GM21825 (cell line): ENCODE measurements around the gene PSEN1.
A peak's percentile ranks its signal among the peaks of the same experiment; 100 is the strongest.

Experiments
- ATAC-seq: cut with Tn5 transposase; IDR thresholded peaks from one replicate; pipeline ENCODE4 v1.9.1; 2021; ENCODE audit warnings: mild to moderate bottlenecking, moderate library complexity; ENCODE audit not compliant: unreplicated experiment

Gene PSEN1

DNA sequence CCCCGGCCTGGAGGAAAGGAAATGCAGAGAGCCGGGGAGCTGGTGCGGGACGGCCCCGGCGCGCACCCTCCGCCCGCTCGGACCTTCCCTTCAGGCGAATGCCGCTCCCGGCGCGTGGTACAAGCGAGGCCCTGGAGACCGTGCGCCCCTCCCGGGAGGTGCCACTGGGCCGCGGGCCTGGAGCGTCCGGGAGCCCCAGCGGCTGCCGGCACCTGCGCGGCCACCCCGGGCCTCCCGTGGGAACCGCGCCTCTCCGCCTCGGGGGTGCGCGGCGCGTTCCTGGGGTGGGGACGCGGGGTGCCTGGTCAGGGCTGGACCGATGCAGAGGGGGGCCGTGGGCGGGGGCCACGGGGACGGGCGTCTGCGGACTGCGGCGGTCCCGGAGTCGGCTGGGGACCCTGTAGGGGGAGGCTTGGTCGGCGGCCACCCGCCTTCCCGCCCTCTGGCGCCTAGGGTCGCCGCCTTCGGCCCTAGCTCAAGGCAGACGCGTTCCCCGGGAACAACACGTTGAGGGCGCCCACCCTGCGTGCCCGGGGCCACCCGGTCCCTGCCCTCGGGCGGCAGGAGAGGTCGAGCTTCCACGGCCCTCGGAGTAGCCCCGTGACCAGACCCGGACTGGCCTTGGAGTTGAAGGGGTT is 101.6 kb downstream of the PSEN1 start:
- no peak for ATAC-seq

DNA sequence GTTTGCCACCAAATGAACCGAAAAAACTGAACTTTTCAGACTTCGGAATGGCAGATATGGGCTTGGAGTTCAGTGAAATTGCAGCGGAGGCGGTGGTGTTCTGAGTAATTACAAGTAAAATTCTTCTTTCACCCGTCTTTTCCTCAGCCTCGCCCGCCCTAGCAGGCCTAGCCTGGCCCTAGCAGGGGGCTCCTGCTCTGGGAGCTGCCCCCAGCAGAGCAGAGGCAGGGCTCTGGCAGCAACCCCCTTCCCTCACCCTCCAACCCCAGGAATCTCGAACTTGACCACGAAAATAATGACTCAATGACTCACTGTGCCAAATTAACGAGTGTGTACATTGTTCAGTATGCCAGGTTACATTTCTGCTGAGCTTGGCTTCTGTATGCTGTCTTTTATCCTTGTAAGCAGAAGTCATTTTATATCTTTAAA is 102.1 kb downstream of the PSEN1 start:
- ATAC-seq: no peak

DNA sequence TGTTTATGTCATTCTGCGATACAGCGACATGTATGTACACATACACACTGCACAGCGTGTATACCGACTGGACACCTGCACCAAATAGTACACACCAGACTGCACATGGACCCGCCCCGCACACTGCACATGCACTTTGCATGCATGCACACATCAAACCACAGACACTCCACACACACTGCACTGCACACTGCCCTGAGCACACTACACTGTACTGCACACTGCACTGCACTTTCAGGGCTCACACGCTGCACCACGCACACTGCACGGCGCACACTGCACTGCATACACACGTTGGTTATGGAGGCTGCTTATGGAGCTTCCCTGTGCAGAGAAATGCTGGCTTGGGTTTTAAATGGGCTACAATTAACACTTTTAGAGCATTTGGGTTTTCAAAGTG is 102.6 kb downstream of the PSEN1 start:
- no peak for ATAC-seq

DNA sequence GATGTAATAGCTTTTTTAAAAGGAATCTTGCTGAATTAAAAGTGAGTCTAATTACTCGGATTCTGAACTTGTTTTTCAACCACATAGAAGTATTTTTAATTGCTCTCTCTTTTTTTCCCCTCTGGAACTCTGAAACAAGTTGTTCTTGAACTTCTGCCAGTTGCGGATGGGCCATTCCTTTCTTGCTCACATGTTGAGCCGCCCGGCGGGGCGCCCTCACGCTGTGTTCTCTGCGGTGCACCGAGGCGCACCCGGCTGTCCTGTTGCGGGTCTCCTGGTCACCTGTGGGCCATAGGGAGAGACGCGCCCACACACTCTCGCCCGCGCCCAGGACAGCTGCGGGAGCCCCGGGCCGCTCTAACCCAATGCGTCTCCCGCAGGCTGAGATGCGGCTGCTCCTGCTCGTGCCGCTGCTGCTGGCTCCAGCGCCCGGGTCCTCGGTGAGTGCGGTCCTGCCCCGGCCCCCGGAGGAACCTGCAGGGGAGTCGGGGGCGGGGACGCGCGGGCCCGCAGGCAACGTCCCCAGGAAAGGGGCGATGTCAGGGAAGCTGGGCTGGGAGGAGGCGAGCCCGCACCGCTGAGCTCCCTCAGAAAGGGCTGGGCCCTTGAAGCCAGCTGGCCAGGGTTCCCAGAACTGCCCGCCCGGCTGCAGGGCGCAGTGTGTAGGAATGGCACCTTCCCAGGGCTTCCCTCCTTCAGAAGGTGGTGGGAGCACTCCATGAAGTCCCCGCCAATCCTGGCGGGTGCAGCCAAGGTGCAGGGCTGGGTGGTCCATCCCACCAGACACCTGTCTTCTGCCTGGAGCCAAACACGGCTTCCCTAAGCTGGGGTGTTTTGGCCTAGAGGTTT is 103.3 kb downstream of the PSEN1 start:
- no peak for ATAC-seq

DNA sequence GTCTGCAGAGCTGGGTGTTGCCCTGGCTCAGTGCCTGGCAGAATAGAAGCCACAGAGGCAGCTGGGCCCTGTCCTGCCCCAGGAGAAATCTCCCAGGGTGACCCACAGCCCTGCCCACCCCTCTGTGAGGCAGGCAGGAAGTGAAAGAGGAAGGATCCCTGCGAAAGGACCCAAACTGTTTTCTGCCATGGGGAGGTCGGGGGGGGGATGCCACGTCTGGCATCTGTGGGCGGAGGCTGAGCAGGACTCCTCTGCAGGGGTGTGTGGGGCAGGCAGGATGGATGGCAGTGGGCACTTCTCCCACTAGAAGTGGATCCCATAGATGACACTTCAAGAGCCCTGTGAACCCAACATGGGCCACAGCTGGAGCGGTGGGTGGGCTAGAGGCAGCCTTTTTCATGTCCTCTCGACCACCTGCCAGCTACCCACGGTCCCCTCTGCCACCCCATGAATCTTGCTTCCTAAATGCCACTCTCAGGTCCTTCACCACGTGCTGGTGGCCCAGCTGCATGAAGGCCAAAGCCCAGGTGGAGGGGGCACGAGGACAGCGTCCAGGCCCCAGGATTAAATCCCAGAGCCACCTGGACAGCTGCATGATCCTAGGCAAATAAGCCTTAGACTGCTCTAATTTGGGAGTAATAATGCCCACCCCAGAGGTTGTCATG is 104.6 kb downstream of the PSEN1 start:
- no peak for ATAC-seq

DNA sequence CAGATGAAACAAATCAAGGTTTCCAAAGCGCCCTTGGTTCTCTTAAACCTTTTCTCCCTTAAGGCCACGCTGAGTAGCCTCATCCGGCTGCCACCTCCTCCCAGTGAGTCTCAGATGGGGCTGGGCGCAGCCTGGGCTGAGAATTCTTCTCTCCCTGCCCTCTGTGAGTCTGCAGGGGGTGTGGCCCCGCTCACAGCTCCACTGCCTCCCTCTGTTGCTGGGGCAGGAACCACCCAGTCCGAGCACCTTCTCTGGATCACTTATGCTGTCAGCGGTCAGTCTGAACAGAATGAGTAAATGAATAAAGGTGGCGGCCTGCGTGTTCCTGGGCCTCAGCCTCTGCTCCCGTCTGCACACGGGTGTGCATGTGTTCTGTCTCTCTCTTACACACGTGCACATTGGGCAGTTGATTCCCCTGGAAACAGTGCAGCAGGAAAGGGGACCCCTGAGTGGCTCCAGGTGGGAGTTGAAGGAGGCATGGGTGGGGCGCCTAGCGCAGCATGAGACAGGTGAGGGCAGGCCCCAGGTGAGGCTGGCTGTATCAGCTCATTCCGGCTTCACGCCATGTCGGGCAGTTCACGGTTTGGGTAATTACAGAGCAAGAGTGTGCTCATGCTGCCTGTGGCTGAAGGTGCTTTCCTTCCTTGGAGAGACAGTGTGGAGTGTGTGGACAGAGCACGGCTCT is 105.3 kb downstream of the PSEN1 start:
- ATAC-seq: no peak

DNA sequence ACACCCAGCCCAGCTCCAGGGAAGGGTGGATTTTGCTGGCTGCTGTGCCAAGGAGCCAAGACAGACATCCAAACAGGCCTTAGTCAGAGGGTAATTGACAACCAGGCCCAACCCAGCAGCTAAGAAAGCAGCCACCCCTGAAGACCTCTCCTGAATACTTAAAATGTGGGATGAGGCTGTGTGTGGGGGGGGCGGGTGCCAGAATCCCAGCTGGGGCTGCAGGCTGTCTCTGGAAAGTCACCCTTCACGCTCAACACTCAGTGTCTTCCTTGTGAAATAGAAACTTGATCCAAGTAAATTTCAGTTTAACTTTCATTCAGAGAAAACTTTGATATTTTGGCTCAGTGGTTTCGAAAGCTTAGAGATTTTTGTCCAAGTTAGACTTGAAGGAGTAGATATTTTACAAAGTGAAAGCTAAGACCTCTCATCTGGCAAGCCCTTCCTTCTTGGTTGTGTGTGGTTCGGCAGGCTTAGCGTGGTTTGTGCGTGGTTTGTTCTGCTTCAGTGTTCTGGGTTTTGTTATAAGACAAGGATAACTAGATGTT is 106.1 kb downstream of the PSEN1 start:
- no peak for ATAC-seq

DNA sequence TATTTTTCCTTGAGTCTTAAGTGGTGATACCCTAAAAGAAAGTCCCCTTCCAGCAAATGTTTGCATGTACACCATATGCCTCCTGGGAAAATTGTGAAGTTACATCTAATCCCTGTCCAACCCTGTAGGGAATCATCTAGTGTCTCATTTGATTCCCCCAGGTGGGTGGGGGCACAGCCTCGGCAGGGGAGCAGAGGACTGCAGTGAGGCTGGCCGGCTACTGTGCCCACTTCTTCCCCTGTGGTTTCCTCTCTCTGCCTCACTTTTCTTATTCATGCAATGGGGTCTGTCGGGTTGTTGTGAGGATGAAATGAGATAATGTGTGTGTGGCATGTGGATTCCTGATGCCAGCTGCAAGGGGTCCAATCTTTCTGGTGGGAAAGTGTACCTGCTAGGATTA is 107.0 kb downstream of the PSEN1 start:
- no peak for ATAC-seq

DNA sequence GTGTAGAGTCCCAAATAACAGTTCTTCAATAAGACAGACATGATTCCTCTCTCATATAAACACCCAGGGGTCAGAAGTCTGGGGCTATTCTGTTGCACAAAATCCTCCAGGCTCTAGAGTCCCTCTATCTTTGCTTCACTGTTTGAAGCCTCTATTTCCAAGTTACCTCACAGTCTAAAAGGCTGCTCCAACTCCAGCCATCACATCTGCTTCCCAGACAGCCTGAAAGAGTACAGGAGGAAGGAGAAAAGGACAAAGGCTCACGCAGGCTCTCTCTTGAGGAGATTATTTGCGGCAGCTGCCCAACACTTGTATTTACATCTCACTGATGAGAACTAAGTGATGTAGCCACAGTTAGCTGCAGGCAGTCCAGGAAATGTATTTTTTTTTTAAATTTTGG is 107.4 kb downstream of the PSEN1 start:
- ATAC-seq: no peak

DNA sequence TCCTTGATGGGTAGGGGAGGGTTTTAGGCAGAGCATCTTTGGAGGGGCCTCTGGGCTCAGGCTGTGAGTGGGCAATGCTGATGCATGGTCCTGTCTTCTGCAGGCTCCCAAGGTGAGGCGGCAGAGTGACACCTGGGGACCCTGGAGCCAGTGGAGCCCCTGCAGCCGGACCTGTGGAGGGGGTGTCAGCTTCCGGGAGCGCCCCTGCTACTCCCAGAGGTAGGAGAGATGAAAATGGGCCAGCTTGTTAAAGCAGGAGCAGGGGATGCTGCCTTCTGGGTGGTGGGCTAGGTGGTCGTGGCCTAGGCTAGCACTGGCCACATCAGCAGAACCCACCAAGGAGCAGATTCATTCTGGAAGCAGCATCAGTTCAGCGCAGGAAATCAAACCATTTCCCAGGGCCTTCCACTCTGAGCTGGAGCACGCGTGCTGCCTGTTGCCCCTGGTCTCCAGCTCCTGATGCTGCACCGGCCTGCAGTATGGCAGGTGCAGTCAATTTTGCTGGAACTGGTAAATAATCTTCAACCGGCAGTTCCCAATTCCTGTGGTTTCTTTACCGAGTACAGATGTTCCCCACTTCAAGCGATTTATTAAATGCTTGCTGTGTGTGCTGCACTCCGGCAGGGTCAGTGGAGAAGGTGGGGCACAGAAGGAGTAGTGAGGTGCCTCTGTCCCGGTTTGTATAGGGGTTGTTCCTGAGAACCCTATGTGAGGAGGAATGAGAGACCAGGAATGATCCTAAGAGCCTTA is 108.4 kb downstream of the PSEN1 start:
- ATAC-seq: no peak

DNA sequence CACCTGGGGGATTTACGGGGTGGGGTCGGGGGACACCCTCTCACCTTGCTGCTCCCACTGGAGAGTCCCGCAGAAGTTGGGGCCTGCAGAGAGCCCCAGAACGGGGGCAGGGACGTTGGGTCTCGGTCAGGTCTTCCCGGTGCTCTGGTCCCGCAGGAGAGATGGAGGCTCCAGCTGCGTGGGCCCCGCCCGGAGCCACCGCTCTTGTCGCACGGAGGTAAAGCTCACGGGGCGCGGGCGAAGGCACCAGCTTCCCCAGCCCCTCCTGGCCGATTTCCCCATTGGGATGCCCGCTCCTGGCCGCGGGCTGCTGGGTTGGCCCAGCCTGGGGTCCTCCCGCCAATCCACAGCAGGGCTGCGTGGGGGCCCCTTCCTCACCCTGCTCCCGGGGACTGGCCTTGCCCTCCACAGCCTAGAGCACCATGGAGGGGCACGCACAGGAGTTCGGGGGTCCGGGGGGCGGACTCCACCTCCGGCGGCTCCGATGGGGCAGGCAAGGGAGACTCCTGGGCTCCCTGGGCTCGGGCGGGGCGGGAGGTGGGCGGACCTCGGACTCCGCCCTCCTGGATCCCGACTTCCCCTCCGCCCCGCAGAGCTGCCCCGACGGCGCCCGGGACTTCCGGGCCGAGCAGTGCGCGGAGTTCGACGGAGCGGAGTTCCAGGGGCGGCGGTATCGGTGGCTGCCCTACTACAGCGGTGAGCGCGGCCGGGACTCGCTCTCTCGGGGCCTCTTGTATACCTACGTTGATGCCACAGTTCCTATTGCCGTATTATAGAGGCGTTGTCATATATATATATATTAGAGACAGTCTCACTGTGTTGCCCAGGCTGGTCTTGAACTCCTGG is 109.4 kb downstream of the PSEN1 start:
- ATAC-seq: peak; percentile 62

DNA sequence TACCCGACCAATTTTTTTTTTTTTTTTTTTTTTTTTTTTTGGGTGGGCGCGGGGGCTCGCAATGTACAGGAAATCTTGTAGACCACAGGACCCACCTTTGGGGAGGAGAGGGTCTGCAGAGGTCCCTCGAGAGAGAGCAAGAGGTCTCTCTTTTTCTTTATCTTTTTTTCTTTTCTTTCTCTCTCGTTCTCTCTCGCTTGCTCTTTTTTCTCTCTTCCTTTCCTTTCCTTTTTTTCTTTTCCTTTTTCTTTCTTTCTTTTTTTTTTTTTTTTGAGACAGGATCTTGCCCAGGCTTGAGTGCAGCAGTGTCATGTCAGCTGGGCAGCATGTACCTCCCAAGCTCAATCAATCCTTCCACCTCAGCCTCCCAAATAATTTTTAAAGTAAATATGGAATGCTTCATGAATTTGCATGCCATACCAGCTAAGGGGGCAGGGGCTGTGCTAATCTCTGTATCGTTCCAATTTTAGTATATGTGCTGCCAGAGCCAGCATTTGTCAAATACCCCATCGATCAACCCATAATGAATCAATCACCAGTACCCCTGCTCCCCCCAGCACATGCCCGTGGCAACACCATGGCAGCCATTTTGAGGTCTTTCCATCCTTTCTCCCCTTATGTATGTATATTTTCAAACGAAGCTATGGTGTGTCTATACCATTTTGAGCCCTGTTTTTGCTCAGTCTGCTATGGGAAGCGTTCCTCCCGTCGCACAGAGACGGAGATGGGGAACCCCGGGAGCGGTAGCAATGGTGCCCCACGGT is 110.3 kb downstream of the PSEN1 start:
- no peak for ATAC-seq

DNA sequence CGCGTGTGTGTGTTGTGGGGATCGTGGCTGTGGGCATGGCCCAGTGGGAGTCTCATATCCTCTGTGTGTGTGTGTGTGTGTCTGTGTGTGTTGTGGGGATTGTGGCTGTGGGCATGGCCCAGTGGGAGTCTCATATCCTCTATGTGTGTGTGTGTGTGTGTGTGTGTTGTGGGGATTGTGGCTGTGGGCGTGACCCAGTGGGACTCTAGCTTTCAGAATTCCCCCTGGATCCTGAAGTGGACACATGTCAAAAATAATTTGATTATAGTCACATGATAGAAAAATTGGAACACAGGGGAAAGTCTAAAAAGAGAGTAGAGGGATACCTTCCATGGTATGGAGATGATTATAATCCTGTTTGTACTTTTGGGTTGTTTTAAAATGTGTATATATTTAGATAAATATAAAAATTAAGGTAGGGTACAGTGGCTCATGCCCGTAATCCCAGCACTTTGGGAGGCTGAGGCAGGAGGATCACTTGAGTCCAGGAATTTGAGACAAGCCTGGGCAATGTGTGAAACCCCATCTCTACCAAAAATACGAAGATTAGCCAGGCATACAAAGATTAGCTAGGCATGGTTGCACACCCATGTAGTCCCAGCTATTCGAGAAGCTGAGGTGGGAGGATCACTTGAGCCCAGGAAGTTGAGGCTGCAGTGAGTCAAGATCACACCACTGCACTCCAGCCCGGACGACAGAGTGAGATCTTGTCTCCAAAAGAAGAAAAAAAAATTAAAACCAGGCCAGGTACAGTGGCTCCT is 112.0 kb downstream of the PSEN1 start:
- no peak for ATAC-seq

DNA sequence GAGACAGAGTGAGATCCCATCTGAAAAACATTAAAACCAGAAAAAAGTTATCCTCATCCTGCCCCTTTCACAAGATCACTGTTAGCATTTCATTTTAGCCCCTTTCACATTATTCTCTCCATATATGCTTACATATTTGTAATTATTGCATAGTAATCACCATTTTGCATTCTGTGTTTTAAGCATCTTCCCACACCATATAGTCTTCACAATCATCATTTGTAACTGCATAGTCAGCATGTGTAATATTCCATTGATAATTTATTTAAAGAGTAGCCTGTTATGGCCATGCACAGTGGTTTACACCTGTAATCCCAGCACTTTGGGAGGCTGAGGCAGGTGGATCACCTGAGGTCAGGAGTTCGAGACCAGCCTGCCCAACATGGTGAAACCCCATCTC is 112.8 kb downstream of the PSEN1 start:
- no peak for ATAC-seq

DNA sequence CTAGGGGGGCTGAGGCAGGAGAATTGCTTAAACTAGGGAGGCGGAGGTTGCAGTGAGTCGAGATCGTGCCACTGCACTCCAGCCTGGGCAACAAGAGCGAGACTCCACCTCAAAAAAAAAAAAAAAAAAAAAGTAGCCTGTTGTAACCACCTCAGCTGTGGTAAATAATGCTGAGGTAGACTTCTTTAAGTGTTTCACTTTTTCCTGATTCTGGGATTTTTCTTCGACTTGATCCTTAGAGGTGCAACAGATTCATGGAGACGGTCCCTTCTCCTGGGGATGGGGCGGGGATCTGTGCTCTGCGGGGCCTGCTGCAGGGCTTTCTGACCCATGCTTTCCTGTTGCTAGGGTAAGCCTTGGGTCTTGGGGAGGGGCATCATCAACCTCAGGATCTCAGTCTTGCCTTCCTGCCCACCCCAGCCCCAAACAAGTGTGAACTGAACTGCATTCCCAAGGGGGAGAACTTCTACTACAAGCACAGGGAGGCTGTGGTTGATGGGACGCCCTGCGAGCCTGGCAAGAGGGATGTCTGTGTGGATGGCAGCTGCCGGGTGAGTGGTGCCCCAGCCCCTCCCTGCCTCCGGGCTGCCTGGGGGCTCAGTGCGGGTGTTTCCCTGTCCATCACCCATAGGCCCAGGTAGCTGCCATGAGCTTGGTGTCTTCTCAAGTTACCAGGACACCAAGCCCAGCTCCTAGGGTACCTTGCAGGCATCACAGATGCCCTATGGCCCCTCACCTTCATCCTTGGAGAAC is 113.4 kb downstream of the PSEN1 start:
- ATAC-seq: no peak

DNA sequence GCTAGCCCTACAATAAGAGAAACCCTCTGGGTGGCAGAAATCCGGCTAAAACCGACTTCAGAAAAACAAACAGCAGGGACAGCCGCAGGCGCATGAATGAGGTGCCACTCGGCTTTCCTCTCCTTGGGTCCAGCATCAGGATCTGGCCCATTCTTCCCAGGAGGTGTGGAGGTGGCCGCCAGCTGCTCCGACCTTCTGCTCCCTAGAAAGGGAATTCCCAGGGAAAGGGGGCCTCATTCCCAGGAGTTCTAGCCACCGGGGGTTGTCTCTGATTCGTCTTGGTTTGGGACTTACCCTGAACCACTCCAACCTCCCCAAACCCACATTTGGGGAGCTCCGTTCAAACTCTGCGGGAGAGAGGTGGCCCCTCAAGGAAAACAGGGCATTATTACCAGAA is 114.0 kb downstream of the PSEN1 start:
- no peak for ATAC-seq

DNA sequence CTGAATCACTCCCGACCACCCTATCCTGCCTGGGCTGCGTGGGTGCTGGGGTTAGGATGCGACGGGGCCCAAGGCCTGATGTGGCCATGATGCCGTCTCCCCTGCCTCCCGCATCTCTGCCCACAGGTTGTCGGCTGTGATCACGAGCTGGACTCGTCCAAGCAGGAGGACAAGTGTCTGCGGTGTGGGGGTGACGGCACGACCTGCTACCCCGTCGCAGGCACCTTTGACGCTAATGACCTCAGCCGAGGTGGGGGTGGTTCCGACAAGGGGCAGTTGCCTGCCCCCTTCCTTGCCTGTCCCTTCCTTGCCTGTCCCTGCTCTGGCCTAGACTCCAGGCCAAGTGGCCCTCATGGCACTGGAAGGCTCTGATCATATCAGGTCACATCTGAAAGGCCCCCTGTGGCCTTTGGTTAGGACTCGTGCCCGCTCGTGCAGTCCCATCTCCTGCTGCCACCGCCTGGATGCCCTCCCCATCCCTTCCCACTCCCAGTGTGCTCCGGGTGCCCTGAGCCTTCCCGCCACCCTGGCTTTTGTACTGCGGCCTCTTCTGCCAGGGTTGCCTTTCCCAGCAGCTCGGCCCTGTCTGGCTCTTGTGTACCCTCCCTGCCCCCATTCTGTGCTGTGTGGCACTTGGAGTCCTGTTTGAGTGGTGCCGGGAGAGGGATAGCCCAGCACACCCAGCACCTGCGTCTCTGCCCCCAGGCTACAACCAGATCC is 114.6 kb downstream of the PSEN1 start:
- no peak for ATAC-seq
